Spleen (tissue), 11 donors: ENCODE results near the gene PPP1R9B. TPM values are rescaled to one million over a fixed set of nuclear protein-coding genes. Genes with fewer than 3 reads are reported as not detected.

ENCODE experiments used
- DNase-seq: peaks from one replicate; pipeline ENCODE4 v3.0.0-alpha.2; 2020
- H3K27ac ChIP-seq, 8 donors: fragments of 200-600 bp; sonication (generic) in 7 of 8; 1 replicate in 4 of 8; 2 replicates in 4 of 8; pipeline versions ENCODE4 v1.5.0 to v1.8.0; 2016 to 2021; ENCODE audit warnings: inconsistent platforms in 4 of 8, mild to moderate bottlenecking in 4 of 8, moderate library complexity in 1 of 8
- H3K27me3 ChIP-seq, 7 donors: fragments of 200-600 bp; sonication (generic) in 6 of 7; replicated peaks in 1 of 7; 1 replicate in 4 of 7; 2 replicates in 3 of 7; pipeline versions ENCODE4 v1.5.0 to v1.8.0; 2016 to 2021; ENCODE audit warnings: inconsistent platforms in 3 of 7, mild to moderate bottlenecking in 1 of 7
- H3K36me3 ChIP-seq, 6 donors: fragments of 200-600 bp; sonication (generic) in 5 of 6; 1 replicate in 4 of 6; 2 replicates in 2 of 6; pipeline versions ENCODE4 v1.5.0 to v1.8.0; 2016 to 2021; ENCODE audit warnings: inconsistent platforms in 2 of 6
- H3K4me1 ChIP-seq, 6 donors: fragments of 200-600 bp; sonication (generic) in 5 of 6; 1 replicate in 3 of 6; 2 replicates in 3 of 6; pipeline versions ENCODE4 v1.5.0 to v1.8.0; 2016 to 2021; ENCODE audit warnings: inconsistent platforms in 3 of 6
- H3K4me3 ChIP-seq, 8 donors: fragments of 200-600 bp; sonication (generic) in 7 of 8; 1 replicate in 4 of 8; 2 replicates in 4 of 8; pipeline versions ENCODE4 v1.5.0 to v1.8.0; 2016 to 2021; ENCODE audit warnings: inconsistent platforms in 4 of 8, mild to moderate bottlenecking in 4 of 8, moderate library complexity in 2 of 8
- H3K9me3 ChIP-seq, 8 donors: fragments of 200-600 bp; sonication (generic) in 7 of 8; 1 replicate in 4 of 8; 2 replicates in 4 of 8; pipeline versions ENCODE4 v1.5.0 to v1.8.0; 2016 to 2021; ENCODE audit warnings: inconsistent platforms in 4 of 8
- CTCF ChIP-seq, 11 experiments: fragments of 200-600 bp in 7 of 11; fragments of 450-650 bp in 4 of 11; sonication (generic) in 4 of 11; IDR thresholded peaks in 8 of 11; conservative IDR thresholded peaks in 3 of 11; 1 replicate in 7 of 11; 2 replicates in 4 of 11; pipeline versions ENCODE4 v1.4.0 to v1.8.0; 2016 to 2021; ENCODE audit warnings: antibody characterized with exemption in 11 of 11, inconsistent platforms in 4 of 11, mild to moderate bottlenecking in 1 of 11
- POLR2A ChIP-seq, 3 donors: fragments of 450-650 bp; IDR thresholded peaks; one replicate each; pipeline ENCODE4 v1.5.1; 2017; ENCODE audit warnings: antibody characterized with exemption in 3 of 3, mild to moderate bottlenecking in 1 of 3
- POLR2AphosphoS5 ChIP-seq, 3 donors: sonication (generic); formaldehyde crosslinking; IDR thresholded peaks; one replicate each; pipeline ENCODE4 v1.5.1; 2017; ENCODE audit warnings: antibody characterized with exemption in 3 of 3
- WGBS, 5 donors: extraction: QIAGEN DNeasy Blood & Tissue Kit in 3 of 5; methylation state at CpG; one replicate each; pipeline versions ENCODE4 v1.1.5 to v1.1.7; 2013 to 2018; 5-methylcytosine and 5-hydroxymethylcytosine counted together
- intact Hi-C: fragments of 100-400 bp; cut with DNase I; formaldehyde crosslinking; loops from one replicate; pipeline ENCODE4 v1.15.0; 2023; ENCODE audit warnings: low total_unique reads
- polyA plus RNA-seq, 3 donors: library from polyadenylated mRNA; stranded (reverse); fragments of 200-250 nt; gene quantifications; one replicate each; pipeline ENCODE4 v1.2.1, GENCODE V29; 2013
- total RNA-seq, 7 donors: library from RNA; depleted of rRNA in 3 of 7; stranded (reverse); fragments of >200 nt in 3 of 7; fragmentation: NEBNext Ultra II Directional in 4 of 7; extraction: Animal tissue kit (Norgen Biotek cat#: 25700) in 4 of 7; gene quantifications; one replicate each; pipeline versions ENCODE4 v1.1.0 to v1.2.1, GENCODE V29; 2016 to 2021
- donor health status: healthy with polysubstance abuse.
- donor health status: DM: no; HTN: no; CAD: no; lungs with moderate emphysema.
- donor health status: DM: no; HTN: no; CAD: no.
- donor health status: Bipolar disorder and iron deficiency.
- donor health status: healthy.
- donor health status: DM: no; HTN: no; CAD: no.
- donor health status: DM: yes; HTN: yes; CAD: no.

Gene PPP1R9B
- total and polyA plus RNA-seq, 10 donors = 30.0 to 136 (median 86.2) TPM

- 82 to 89% (median 84%) methylated on average over 15 to 20 of the region's 20 CpGs for WGBS, 5 donors
- no peak for DNase-seq
- intact Hi-C loops = no loop called here
- no peak overlapping the region for H3K27ac ChIP-seq
- TF ChIP-seq CTCF (IDR thresholded peaks at IDR 0.05 in 8 of 11, conservative IDR thresholded peaks at IDR 0.05 in 3 of 11) = no peak
- TF ChIP-seq POLR2AphosphoS5 (IDR thresholded peaks at IDR 0.05) = peak in 1 of 3 donors; percentile 9
- H3K4me3 ChIP-seq = no peak overlapping the region
- peaks cover 0 to 2% (median 0%) of the 10 kb centered on the region in 7 donors for H3K27me3 ChIP-seq
- peaks cover 0 to 93% (median 0%) of the 10 kb centered on the region in 6 donors for H3K36me3 ChIP-seq
- H3K9me3 ChIP-seq = no peaks in the 10 kb centered on the region
- peaks cover 0 to 25% (median 10%) of the 10 kb centered on the region in 6 donors for H3K4me1 ChIP-seq
Observed at GRCh38 chr17:50189550-50190292, 39.2 kb upstream of the PPP1R9B start.

- intact Hi-C loops = no loop called here
- H3K27me3 ChIP-seq = no peaks in the 10 kb centered on the region
- H3K27ac ChIP-seq = no peak overlapping the region
- WGBS, 5 donors = 68 to 85% (median 79%) methylated on average over 6 to 11 of the region's 11 CpGs
- DNase-seq = no peak
- no peak overlapping the region for H3K4me3 ChIP-seq
- peaks cover 0 to 86% (median 0%) of the 10 kb centered on the region in 6 donors for H3K36me3 ChIP-seq
- H3K4me1 ChIP-seq = peaks cover 4 to 32% (median 16%) of the 10 kb centered on the region in 6 donors
- TF ChIP-seq CTCF (IDR thresholded peaks at IDR 0.05 in 8 of 11, conservative IDR thresholded peaks at IDR 0.05 in 3 of 11) (no peak), POLR2AphosphoS5 (IDR thresholded peaks at IDR 0.05) (no peak), POLR2A (IDR thresholded peaks at IDR 0.05) (no peak)
- no peaks in the 10 kb centered on the region for H3K9me3 ChIP-seq
Observed at GRCh38 chr17:50188921-50189549, 38.6 kb upstream of the PPP1R9B start.

GRCh38 chr17:50188531-50188920, 38.0 kb upstream of the PPP1R9B start:
- intact Hi-C loops = no loop called here
- 70 to 85% (median 79%) methylated on average over 10 to 13 of the region's 13 CpGs for WGBS, 5 donors
- Histone ChIP-seq H3K36me3 (peaks cover 0 to 81% (median 0%) of the 10 kb centered on the region in 6 donors), H3K9me3 (no peaks in the 10 kb centered on the region), H3K27me3 (no peaks in the 10 kb centered on the region), H3K4me3 (no peak overlapping the region), H3K4me1 (peaks cover 7 to 37% (median 22%) of the 10 kb centered on the region in 6 donors), H3K27ac (peak overlapping the region in 1 of 8 donors; percentile 3)
- DNase-seq = no peak
- no peak for TF ChIP-seq POLR2A (IDR thresholded peaks at IDR 0.05)
- TF ChIP-seq CTCF (IDR thresholded peaks at IDR 0.05 in 8 of 11, conservative IDR thresholded peaks at IDR 0.05 in 3 of 11) = no peak
- no peak for TF ChIP-seq POLR2AphosphoS5 (IDR thresholded peaks at IDR 0.05)
